Inferior parietal cortex (tissue), 1 donor: ENCODE results near the gene PON1.

Experiments
- DNase-seq: peaks from one replicate; pipeline ENCODE4 v3.0.0-alpha.2; 2016; ENCODE audit errors: extremely low spot score

Gene PON1

GRCh38 chr7:95255691-95256090 is 68.6 kb downstream of the PON1 start:
- DNase-seq, result no peak

- DNase-seq, result no peak
Observed at GRCh38 chr7:95253986-95254385, 70.3 kb downstream of the PON1 start.

GRCh38 chr7:95251966-95252365 is 72.4 kb downstream of the PON1 start:
- no peak for DNase-seq

GRCh38 chr7:95250571-95250970 is 73.8 kb downstream of the PON1 start:
- DNase-seq, result no peak
